ENCODE measurements around the gene TALDO1. TPM values are rescaled to one million over a fixed set of nuclear protein-coding genes. Genes with fewer than 3 reads are reported as not detected.

TALDO1 gene
- total RNA-seq: 176 TPM

DNA sequence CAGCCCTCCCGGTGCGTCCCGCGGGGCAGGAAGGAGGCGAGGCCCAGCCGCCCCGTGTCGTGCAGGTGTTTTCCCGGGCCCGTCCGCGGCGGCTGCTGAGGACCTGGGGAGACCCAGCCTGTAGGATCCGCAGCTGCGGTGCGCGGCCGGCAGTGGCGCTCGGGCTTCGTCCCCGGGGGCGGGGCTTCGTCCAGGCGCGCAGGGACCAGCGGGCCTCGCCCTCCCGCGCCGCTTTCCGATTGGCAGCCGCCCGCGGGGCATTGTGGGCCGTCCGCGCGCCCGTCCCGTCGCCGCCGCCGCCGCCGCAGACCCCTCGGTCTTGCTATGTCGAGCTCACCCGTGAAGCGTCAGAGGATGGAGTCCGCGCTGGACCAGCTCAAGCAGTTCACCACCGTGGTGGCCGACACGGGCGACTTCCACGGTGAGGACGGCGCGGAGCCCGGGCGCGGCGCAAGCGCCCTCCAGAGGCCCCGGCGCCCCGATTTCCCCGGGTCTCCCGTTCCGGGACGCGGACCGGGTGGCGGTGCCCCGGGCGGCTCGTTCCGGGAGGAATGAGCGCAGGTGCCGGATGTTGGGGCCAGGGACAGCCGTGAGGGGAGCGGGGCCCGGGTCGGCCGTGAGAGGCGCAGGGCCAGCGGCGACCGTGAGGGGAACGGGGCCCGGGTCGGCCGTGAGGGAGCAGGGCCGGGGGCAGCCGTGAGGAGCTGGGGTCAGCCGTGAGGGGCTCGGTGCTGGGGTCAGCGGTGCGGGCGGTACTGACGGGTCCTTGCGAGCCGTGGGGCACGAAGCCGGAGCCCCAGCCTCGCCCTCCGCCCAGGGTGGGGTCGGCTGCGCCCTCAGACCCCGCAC is at the start of gene TALDO1:
TSS of gene TALDO1 (plus strand) at position 307 of the 849 bp plus-strand sequence. CDS start at position 325, 18 bp downstream.
- DNase-seq (ENCODE audit: low spot score): peak; percentile 90

DNA sequence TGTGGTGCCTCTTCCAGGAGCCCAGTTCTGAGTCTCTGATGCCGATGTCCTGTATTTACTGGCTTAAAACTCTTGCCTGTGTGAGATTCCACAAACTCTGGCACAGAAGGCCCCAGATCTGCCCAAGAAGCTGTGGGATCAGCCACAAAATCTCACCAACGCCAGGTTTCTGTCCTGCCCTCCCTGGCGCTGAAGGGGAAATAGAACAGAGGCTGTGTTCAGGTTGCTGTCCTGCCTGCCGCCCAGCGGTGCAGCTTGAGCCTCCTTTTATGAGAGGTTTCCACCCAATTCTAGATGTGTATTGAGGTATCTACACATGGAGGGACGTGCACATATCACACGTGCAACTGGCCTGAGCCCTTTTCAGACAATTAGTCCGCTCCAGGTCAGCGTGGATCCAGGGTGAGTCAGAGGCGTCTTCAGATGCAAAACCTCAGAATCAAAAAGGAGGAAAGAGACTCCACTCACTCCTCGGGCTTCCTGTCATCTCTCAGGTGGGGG is 49.4 kb upstream of the TALDO1 start:
- DNase-seq (ENCODE audit: low spot score): no peak

- DNase-seq (ENCODE audit: low spot score): no peak
Measured at GRCh38 chr11:698493-699115, 48.7 kb upstream of the TALDO1 start.

- DNase-seq (ENCODE audit: low spot score): no peak
Measured at GRCh38 chr11:699116-699508, 48.2 kb upstream of the TALDO1 start.

- DNase-seq (ENCODE audit: low spot score): no peak
Measured at GRCh38 chr11:699753-700152, 47.5 kb upstream of the TALDO1 start.

DNA sequence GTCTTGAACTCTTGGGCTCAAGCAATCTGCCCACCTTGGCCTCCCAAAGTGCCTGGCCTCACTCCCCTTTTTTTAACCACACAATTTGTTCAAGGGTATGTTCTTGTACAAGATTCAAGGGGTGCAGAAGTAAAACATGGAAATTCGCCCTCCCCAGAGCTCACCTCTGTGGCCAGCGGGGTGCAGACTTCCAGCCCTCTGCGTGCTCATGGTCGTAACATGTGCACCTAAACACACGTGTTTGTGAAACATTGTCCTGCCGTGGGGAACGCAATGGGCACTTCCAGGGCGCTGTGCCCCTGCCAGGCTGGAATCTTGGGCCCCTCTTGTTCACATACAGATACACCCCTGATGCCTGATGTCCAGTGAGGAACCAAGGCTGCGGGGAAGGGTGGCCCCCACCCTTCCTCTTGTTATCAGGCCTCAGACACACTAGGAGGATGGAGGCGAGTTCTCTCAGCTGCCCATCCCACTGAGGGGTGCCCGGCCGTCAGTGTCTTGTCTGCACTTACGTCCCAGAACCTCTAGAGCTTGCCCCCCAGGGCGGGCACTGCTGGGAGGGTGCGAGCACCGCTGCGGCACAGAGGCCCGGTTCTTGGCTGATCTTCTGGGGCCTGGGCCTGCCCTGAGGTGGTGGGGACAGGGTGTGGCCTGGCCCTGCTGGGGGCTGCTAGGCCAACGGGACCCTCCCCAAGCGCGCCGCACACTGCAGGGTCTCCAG is 45.4 kb upstream of the TALDO1 start:
- no peak for DNase-seq (ENCODE audit: low spot score)

DNA sequence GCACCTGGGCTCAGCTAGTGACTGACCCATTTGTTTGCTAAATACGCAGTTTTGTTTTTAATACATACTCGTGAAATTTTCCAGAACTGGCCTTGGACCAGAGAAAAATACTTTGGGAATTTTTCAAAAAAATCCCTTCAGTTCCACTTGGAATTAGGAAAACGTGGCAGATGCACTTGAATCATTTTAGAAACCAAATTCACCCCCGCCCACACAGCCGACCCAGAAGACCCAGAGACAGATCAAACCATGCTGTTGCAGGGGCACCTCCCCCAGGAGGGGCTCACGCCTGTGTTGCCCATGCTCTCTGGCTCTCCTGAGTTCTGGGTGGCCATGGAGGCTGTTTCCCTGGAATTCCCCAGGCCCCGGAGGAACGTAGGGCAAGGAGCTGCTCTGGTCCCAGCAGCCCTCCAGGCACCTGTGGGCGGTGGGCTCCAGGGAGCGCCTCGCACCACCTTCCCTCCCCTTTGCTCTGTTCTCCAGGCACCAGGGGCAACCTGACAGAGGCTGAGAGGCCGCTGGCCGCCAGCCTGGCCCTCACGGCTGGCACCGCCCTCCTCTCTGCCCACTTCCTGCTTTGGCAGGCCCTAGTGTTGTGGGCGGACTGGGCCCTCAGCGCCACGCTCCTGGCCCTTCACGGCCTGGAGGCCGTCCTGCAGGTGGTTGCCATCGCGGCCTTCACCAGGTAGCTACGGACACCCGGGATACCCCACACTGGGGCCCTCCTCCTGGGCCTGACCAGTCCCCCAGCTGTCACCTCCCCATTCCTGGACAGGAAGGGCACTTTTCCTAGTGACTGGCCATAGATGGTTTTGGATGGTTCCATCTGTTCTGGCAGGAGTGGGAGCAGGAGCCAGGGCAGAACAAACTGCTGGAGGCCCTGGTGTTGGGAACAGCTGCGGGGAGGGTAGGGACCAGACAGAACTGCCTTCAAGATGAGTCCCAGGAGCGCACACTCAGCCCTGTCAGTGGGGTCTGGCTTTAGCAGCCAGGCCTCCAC is 44.5 kb upstream of the TALDO1 start:
- DNase-seq (ENCODE audit: low spot score): no peak

DNA sequence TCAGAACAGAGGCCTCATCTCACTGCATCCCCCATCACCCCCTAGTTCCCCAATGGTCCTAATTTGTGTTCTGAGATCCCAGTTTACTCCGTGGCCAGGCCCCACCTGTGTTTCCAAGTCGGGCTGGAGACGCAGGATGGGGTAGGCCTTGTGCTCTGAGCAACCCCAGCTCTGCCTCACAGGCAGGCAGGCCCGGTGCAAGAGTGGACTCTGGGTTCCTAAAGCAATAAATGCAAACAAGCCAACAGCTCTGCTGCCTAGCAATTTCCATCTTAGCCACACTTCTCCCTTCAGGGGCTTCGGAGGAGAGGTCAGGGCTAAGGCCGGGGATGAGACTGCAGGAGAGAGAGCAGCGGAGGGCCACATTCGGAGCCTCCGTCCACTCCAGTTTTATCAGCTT is 43.8 kb upstream of the TALDO1 start:
- no peak for DNase-seq (ENCODE audit: low spot score)

DNA sequence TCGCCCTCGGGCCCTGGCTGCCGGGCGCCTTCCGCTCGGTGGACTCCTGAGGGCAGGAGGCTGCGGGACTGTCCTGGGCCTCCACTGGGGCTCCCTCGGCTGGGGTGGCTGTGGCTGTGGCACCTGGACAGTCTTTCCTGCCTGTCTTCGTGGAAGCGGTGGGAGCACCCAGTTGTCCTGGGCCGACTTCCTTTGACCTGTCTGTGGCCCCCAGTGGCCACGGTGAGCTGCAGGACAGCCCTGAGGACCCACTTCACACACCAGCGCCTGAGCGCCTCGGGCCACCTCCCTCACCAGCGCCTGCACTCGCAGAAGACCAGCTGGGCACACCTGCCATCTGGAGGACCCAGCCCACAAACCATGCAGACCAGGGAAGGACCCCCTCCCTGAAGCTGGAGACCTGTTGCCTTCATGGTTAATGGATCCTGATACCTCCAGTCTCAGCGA is 43.0 kb upstream of the TALDO1 start:
- no peak for DNase-seq (ENCODE audit: low spot score)

DNA sequence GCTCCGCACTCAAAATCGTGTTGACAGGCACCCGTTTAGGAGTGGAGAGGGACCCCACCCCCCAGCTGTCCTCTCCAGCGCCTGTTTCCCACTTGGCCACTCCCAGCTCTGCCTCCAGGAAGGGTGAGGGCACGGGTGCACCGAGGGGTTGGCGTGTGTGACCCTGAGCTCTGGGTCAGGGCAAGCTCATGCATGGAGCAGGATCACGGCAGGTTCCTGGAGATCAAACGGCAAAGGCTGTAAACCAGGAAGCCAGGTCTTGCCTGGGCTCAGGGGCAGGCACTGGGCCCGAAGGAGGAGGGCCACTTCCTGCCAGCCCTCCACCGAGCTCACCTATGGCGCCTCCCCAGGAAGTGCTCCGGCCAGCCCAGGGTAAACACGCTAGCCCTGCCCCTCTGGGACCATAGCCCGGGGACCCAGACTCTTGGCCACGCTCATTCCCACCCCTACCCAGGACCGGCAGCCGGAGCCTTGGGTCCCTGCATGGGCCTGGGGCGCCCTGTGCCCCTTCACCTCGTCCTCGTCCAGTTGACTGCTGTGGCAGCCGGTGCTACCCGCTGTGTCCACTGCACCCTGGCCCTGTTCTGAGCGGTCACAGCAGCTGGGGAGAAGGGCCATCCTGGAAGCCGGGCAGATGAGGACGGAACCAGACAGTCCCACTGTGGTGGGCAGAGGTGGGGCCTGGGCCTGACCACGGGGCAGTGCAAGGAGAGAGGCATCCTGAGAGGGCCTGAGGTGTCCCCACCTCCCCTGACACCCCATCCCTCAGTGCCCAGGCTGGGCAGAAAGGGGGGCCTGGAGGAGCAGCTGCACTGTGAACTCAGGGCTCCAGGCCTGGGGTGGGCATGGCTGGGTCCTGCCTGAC is 42.3 kb upstream of the TALDO1 start:
- peak; percentile 61 for DNase-seq (ENCODE audit: low spot score)

- peak; percentile 58 for DNase-seq (ENCODE audit: low spot score)
Measured at GRCh38 chr11:705646-706438, 41.4 kb upstream of the TALDO1 start, which contains the start of gene EPS8L2. Gene EPS8L2, plus strand, starts transcription at chr11:706231. Its CDS starts 3,177 bp downstream, at chr11:709408.

- DNase-seq (ENCODE audit: low spot score): no peak
Measured at GRCh38 chr11:706439-706956, 40.8 kb upstream of the TALDO1 start.

DNA sequence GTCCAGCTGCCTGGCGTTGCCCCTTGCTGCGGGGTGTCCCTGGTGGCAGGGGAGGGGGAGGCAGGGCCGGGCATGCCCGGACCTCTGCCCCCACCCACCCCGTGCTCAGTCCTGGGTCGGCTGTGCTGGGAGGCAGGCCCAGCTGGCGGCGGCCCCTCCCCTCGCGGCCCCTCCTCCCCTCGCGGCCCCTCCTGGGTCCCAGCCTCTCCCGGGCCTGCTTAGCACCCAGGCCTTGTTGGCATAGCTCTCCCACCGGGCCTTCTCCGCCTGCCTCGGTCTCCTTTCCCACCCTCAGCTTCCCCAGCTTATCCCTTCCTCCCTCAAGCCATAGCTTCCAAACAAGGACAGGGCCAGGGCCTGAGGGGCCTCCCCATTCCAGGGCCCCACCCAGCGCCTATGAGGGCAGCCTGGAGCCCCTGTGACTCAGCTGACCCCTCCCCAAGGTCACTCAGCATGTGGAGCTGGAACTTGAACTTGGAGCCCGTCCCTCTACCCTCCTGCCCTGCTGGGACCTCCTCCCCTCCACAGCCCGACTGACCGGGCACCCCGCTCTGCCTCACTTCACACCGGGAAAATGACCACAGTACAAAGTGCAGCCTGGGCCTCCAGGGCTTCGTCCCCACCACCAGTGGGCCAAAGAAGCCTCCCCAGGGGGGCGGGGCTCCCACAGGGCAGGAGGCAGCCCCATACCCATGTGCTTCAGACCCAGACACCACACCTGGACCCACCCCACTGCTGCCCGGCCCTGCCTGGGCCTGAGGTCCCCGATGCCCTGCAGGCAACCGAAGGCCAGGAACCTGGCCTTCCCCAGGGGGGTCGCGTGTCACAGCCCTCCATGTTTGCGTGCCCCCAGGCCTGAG is 40.1 kb upstream of the TALDO1 start:
- no peak for DNase-seq (ENCODE audit: low spot score)

GRCh38 chr11:707817-708420 is 39.3 kb upstream of the TALDO1 start:
- DNase-seq (ENCODE audit: low spot score): no peak

- no peak for DNase-seq (ENCODE audit: low spot score)
Measured at GRCh38 chr11:708511-708910, 38.8 kb upstream of the TALDO1 start.

DNA sequence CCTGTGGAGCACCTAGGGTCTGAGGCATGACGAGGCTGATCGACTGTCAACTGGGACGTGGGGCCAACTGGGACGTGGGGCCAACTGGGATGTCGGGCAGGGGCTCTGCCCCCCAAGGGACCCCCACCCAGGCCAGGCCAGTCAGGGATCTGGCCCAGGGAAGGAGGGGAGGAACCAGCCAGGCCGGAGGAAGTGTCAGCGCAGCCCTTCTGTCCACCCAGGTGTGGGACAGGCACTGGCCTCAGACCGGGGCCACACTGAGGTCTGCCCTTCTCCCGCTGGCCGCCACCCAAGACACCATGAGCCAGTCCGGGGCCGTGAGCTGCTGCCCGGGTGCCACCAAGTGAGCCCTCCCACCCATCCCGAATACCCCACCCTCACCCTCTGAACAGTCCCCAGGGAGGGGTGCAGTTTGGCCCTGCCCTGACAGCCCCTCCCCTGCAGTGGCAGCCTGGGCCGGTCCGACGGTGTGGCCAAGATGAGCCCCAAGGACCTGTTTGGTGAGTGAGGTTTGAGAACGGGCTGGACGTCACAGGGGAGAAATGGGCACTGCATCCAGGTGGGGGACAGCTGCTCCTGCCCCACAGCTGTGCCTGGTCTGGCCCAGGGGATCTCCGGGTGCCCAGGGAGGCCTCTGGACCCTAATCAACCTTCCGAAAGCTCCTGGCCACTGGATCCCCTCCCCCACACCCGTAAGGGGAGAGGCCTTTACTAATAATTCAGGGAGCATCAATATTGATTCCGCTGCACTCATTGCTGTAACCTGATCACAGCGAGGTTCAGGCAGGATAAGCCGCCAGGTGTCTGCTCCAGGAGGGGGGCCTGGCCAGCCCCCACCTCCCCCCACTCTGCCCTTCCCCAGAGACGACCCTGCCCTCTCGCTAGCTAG is 37.9 kb upstream of the TALDO1 start:
- no peak for DNase-seq (ENCODE audit: low spot score)
